ENCODE results near the gene PRKCQ. TPM values are rescaled to one million over a fixed set of nuclear protein-coding genes. Genes with fewer than 3 reads are reported as not detected.

The PRKCQ gene
- total RNA-seq, 2 donors from 2014 or later = 42.9 to 49.2 TPM

DNA sequence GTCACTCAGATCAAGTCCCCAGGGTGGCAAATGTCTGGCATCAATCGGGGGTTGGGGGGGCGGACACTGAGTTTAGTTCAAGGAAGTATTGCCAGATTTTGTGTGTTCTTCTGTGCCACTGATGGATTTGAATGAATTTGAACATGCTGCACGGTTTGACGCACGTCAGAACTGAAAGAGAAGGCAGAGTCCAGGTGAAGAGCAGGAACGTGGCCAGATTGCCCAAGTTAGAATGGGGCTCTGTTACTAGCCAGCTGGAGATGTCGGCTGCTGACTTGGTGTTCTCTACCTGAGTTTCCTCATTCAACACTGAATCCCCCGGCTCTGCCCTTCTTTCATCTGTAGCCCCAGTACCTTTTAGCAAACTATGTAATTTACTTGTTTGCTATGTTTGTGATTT lies 180.2 kb downstream of the PRKCQ start:
- Mint-ChIP-seq H3K4me3 (no peak overlapping the region), H3K27ac (peak overlapping the region; percentile 17), H3K36me3 (ENCODE audit: insufficient read depth in 2 of 2) (peaks cover 0 to 5% of the 10 kb centered on the region in 2 donors), H3K27me3 (ENCODE audit: low read depth) (peaks cover 30% of the 10 kb centered on the region), H3K9me3 (no peaks in the 10 kb centered on the region), H3K4me1 (ENCODE audit: low read depth) (peaks cover 50% of the 10 kb centered on the region)
- DNase-seq (no peak), ATAC-seq (replicated peaks in 1 of 2) (no peak)

DNA sequence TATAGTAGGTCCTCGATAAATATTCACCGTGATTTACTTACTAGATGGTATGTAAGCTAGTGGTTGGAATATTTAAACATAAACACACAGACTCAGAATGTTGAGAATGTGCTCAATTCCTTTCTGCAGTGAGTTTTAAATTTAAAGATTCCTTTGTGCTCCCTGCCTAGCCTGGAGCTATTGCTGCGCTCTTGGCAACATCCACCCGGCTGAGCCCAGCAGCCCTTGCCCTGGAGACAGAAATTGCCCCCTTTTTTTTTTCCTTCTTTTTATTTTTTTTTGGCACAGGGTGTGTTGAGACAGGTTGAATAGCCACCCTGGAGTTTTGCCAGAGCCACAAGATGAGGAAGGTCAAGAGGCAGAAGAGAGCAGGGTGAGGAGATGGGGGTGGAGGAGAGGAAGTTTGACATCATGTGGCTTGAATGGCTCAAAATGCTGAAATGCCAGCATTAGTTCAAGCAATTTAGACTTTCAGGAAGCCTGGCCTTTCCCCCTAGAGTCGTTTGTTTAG lies 180.8 kb downstream of the PRKCQ start:
- Mint-ChIP-seq H3K4me3 (no peak overlapping the region), H3K36me3 (ENCODE audit: insufficient read depth in 2 of 2) (peaks cover 0 to 5% of the 10 kb centered on the region in 2 donors), H3K27ac (no peak overlapping the region), H3K9me3 (no peaks in the 10 kb centered on the region), H3K27me3 (ENCODE audit: low read depth) (peaks cover 25% of the 10 kb centered on the region), H3K4me1 (ENCODE audit: low read depth) (peaks cover 50% of the 10 kb centered on the region)
- ATAC-seq (replicated peaks in 1 of 2) (no peak), DNase-seq (no peak)

DNA sequence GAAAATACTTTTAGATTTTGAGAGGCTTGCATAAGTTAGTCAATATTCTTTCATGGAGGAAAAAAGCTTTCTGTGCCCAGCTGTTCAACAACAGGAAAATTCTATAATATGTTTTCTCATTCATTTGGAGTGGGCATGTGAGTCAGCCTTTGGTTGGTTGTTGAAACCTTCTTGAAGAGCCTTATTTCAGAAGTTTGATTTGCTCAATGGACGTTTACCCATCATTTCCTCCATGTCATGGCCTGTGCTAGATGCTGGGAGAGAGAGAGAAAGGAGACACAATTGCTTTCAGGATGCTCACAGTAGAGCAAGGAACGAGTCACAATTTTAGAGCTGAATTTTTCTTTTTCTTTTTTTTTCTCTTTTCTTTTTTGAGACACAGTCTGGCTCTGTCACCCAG lies 181.7 kb downstream of the PRKCQ start:
- ATAC-seq (replicated peaks in 1 of 2) (peak in 1 of 2 donors; percentile 42), DNase-seq (no peak)
- Mint-ChIP-seq H3K27me3 (ENCODE audit: low read depth) (peaks cover 16% of the 10 kb centered on the region), H3K4me1 (ENCODE audit: low read depth) (peaks cover 50% of the 10 kb centered on the region), H3K27ac (no peak overlapping the region), H3K9me3 (no peaks in the 10 kb centered on the region), H3K4me3 (no peak overlapping the region), H3K36me3 (ENCODE audit: insufficient read depth in 2 of 2) (peaks cover 0 to 5% of the 10 kb centered on the region in 2 donors)

DNA sequence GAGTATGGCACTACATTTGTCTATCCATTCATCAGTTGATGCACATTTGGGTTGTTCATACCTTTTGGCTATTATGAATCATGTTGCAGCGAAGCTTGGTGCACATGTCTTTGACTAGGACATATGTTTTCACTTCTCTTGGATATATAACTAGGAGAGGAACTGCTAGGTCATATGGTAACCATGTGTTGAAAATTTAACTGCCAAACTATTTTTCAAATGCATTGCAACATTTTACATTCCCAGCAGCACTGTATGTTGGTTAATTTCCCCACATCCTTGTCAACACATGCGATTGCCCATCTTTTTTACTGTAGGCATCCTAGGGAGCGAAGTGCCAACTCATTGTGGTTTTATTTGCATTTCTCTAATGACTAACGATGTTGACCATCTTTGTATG lies 183.4 kb downstream of the PRKCQ start:
- Mint-ChIP-seq H3K36me3 (ENCODE audit: insufficient read depth in 2 of 2) (peaks cover 0 to 2% of the 10 kb centered on the region in 2 donors), H3K4me1 (ENCODE audit: low read depth) (peaks cover 35% of the 10 kb centered on the region), H3K4me3 (no peak overlapping the region), H3K27ac (no peak overlapping the region), H3K27me3 (ENCODE audit: low read depth) (peaks cover under 1% of the 10 kb centered on the region), H3K9me3 (no peaks in the 10 kb centered on the region)
- ATAC-seq (replicated peaks in 1 of 2) (peak in 1 of 2 donors; percentile 26), DNase-seq (no peak)

DNA sequence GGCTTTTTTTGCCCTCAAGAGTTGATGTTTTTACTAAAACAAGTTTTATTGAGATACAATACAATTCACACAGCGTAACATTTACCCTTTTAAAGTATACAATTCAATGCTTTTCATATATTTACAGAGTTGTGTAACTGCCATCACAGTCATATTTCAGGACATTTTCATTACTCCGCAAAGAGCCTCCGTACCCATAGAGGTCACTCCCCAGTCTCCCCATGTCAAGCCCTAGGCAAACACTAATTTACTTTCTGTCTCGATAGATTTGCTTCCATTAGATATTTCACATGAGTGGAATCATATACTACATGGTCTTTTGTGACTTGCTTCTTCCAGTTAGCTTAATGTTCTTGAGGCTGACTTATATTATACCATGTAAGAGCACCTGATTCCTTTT lies 183.8 kb downstream of the PRKCQ start:
- ATAC-seq (replicated peaks in 1 of 2) (no peak), DNase-seq (no peak)
- Mint-ChIP-seq H3K27ac (no peak overlapping the region), H3K4me1 (ENCODE audit: low read depth) (peaks cover 30% of the 10 kb centered on the region), H3K27me3 (ENCODE audit: low read depth) (no peaks in the 10 kb centered on the region), H3K4me3 (no peak overlapping the region), H3K9me3 (no peaks in the 10 kb centered on the region), H3K36me3 (ENCODE audit: insufficient read depth in 2 of 2) (peaks cover 0 to 5% of the 10 kb centered on the region in 2 donors)

DNA sequence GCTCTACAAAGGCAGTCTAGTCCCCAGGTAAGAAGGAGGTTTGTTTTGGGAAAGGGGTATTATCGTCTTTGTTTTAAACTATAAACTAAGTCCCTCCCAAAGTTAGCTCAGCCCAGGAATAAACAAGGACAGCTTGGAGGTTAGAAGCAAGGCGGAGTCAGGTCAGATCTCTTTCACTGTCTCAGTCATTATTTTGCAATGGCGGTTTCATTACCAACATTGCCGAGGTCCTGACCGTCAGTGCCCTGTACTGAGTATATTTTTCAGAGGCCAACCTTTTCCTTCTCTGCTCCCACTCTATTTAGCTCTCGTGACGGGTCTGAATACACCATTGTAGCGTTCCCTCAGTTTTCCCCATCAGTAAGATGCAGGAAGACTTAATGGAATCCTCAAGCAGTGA lies 184.5 kb downstream of the PRKCQ start:
- Mint-ChIP-seq H3K4me1 (ENCODE audit: low read depth) (peaks cover 26% of the 10 kb centered on the region), H3K27me3 (ENCODE audit: low read depth) (no peaks in the 10 kb centered on the region), H3K4me3 (no peak overlapping the region), H3K36me3 (ENCODE audit: insufficient read depth in 2 of 2) (peaks cover 5 to 9% of the 10 kb centered on the region in 2 donors), H3K9me3 (peaks cover 3% of the 10 kb centered on the region in 2 donors), H3K27ac (no peak overlapping the region)
- DNase-seq = no peak
- ATAC-seq (replicated peaks in 1 of 2) = no peak

DNA sequence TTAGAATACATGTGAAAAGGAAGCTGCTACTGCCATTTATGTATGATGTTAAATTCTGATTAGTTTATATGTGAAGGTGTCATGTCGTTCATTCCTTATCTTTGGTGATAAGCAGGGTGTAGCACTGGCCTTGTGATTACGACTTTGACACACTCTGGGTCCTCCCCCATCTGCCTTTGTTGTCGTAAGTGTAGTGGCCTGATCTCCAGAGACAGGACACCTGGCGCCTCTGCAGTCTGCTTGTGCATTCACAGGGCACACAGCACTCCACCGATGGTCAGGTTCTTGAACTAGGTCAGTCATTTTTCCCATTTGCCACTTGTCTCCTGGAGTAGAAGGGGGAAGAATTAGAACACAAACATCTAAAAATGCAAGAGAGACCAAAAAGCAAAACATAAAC lies 186.0 kb downstream of the PRKCQ start:
- H3K9me3 Mint-ChIP-seq = peaks cover 7 to 16% of the 10 kb centered on the region in 2 donors
- DNase-seq = no peak
- no peaks in the 10 kb centered on the region for H3K27me3 Mint-ChIP-seq (ENCODE audit: low read depth)
- no peak overlapping the region for H3K27ac Mint-ChIP-seq
- ATAC-seq (replicated peaks in 1 of 2) = no peak
- H3K4me1 Mint-ChIP-seq (ENCODE audit: low read depth) = peaks cover 17% of the 10 kb centered on the region
- peaks cover 15 to 24% of the 10 kb centered on the region in 2 donors for H3K36me3 Mint-ChIP-seq (ENCODE audit: insufficient read depth in 2 of 2)
- H3K4me3 Mint-ChIP-seq = no peak overlapping the region

DNA sequence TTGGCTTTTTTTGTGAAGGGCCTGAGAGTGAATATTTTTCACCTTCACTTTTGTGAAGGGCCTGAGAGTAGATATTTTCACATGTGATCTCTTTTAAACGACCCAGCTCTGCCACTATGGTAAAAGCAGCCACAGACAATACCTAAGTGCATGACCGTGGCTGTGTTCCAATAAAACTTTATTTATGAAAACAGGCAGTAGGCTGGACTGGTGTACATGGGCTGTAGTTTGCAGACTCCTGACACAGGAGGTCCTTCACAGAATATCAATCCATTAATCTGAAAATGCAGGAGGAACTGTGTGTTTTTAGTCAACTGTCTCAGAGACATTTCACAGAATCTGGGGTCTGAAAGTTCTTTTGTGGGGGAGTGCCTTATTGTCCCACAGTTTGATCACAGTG lies 186.9 kb downstream of the PRKCQ start:
- Mint-ChIP-seq H3K27me3 (ENCODE audit: low read depth) (no peaks in the 10 kb centered on the region), H3K27ac (no peak overlapping the region), H3K4me1 (ENCODE audit: low read depth) (peaks cover 17% of the 10 kb centered on the region), H3K9me3 (peaks cover 7 to 16% of the 10 kb centered on the region in 2 donors), H3K36me3 (ENCODE audit: insufficient read depth in 2 of 2) (peaks cover 15 to 33% of the 10 kb centered on the region in 2 donors), H3K4me3 (no peak overlapping the region)
- no peak for ATAC-seq (replicated peaks in 1 of 2)
- DNase-seq = no peak

DNA sequence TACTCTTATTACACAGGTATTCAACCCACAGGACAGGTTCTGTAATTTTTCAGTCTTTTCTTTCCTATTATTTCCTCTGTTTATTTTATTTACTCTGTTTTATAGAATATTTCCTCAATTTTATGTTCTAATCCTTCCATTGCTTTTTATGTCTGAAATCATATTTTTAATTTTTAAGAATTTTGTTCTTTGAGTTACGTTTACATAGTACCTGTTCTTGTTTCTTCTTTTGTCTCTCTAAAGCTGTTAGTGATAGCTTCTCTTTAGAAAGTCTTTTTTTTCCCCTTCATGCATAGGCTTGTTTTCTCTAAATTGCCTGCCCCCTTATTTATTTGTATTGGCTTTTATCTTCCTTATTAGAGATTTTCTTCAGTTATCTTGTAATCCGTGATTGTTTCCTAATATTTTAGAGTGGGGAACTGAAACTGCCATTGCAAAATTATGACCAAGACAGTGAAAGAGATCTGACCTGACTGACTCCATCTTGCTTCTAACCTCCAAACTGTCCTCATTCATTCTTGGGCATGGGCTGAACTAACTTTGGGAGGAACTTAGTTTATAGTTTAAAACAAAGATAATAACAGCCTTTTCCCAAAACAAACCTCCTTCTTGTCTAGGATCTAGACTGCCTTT lies 189.7 kb downstream of the PRKCQ start:
- Mint-ChIP-seq H3K36me3 (ENCODE audit: insufficient read depth in 2 of 2) (peaks cover 21 to 41% of the 10 kb centered on the region in 2 donors), H3K27ac (no peak overlapping the region), H3K4me1 (ENCODE audit: low read depth) (peaks cover 26% of the 10 kb centered on the region), H3K9me3 (peaks cover 10 to 20% of the 10 kb centered on the region in 2 donors), H3K4me3 (no peak overlapping the region), H3K27me3 (ENCODE audit: low read depth) (no peaks in the 10 kb centered on the region)
- no peak for ATAC-seq (replicated peaks in 1 of 2)
- no peak for DNase-seq

DNA sequence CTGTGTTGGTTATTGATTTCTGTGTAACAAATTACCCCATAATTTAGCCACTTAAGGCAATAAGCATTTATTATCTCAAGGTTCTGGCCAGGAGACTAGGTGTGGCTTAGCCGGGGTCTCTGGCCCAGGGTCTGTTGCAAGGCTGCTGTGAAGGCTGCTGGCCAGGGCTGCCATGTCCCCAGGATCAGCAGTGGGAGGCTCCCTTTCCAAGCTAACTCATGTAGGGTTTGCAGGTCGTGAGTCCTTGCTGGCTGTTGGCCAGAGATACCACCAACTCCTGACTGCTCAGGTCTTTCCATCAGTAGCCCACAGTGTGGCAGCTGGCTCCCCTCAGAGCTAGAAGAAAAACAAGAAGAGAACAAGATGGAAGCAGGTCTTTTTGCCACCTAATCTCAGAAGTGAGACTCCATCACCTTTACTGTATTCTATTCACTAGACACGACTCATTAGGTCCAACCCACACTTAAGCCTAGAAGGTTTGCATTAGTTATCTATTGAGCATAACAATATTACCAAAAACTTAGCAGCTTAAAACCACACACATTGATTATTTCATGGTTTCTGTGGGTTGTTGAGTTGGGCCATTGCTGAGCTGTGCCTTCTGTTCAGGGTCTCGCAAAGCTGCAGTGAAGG lies 191.7 kb downstream of the PRKCQ start:
- ATAC-seq (replicated peaks in 1 of 2) (peak; percentile 71 to 75), DNase-seq (no peak)
- Mint-ChIP-seq H3K36me3 (ENCODE audit: insufficient read depth in 2 of 2) (peaks cover 21 to 41% of the 10 kb centered on the region in 2 donors), H3K27me3 (ENCODE audit: low read depth) (no peaks in the 10 kb centered on the region), H3K4me1 (ENCODE audit: low read depth) (peaks cover 28% of the 10 kb centered on the region), H3K4me3 (no peak overlapping the region), H3K9me3 (peaks cover 10 to 20% of the 10 kb centered on the region in 2 donors), H3K27ac (no peak overlapping the region)

DNA sequence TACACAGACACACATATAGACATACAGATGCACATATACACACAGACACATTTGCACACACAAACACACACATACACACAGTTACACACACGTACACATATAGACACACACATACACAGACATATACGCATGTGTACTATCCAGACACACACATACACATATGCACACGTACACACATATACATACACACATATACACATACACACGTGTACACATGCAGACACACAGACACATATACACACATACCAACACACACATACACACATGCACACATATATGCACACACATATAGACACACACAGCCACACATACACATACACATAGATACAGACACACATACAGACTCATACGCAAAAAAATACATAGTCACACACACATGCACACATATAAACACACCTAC lies 193.1 kb downstream of the PRKCQ start:
- Mint-ChIP-seq H3K9me3 (peaks cover 10 to 20% of the 10 kb centered on the region in 2 donors), H3K27me3 (ENCODE audit: low read depth) (no peaks in the 10 kb centered on the region), H3K4me3 (no peak overlapping the region), H3K36me3 (ENCODE audit: insufficient read depth in 2 of 2) (peaks cover 23 to 48% of the 10 kb centered on the region in 2 donors), H3K4me1 (ENCODE audit: low read depth) (peaks cover 42% of the 10 kb centered on the region), H3K27ac (no peak overlapping the region)
- no peak for ATAC-seq (replicated peaks in 1 of 2)
- no peak for DNase-seq

DNA sequence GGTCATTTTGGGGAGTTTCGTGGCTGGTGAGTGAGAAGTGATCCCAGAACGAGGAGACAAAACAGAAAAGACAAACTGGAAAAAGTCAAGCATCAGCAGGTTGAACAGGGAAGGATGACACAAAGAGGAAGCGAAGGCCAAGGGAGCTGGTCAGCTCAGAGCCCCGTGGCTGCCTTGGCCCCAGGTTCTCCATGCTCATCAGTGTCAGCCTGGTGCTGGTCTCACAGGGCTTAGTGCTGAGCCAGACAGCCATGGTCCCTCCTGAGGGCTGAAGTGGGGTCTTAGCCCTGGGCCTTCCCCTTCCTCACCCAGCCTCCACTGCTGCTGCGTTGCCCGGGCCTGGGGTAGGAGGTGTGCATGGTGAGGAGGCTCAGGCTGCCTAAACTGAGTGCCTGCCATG lies 193.7 kb downstream of the PRKCQ start:
- no peak overlapping the region for H3K27ac Mint-ChIP-seq
- H3K36me3 Mint-ChIP-seq (ENCODE audit: insufficient read depth in 2 of 2) = peaks cover 24 to 49% of the 10 kb centered on the region in 2 donors
- H3K4me1 Mint-ChIP-seq (ENCODE audit: low read depth) = peaks cover 48% of the 10 kb centered on the region
- no peak for ATAC-seq (replicated peaks in 1 of 2)
- no peak for DNase-seq
- no peaks in the 10 kb centered on the region for H3K27me3 Mint-ChIP-seq (ENCODE audit: low read depth)
- H3K9me3 Mint-ChIP-seq = peaks cover 10 to 21% of the 10 kb centered on the region in 2 donors
- no peak overlapping the region for H3K4me3 Mint-ChIP-seq

DNA sequence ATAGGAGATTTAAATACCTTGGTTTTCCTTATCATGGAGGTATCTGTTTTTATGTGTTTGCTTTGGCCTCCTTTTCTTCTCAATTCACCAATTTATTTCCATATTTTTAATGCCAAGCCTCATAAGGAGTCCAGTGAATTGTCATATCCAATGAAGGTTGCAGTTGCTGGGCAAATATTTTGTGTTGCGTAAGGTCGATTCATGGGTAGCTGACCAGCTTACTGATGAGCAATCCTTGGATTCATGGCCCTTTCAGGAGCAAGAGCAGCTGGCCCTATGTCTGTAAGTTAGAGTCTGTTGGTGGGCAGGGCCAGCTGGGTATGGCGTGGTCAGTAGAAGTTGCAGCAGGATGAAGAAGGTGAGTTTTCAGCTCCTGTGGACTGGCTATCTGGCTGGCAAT lies 194.4 kb downstream of the PRKCQ start:
- H3K27ac Mint-ChIP-seq = no peak overlapping the region
- H3K9me3 Mint-ChIP-seq = peaks cover 13 to 25% of the 10 kb centered on the region in 2 donors
- peaks cover 52% of the 10 kb centered on the region for H3K4me1 Mint-ChIP-seq (ENCODE audit: low read depth)
- no peak overlapping the region for H3K4me3 Mint-ChIP-seq
- H3K36me3 Mint-ChIP-seq (ENCODE audit: insufficient read depth in 2 of 2) = peaks cover 26 to 51% of the 10 kb centered on the region in 2 donors
- DNase-seq (no peak), ATAC-seq (replicated peaks in 1 of 2) (no peak)
- no peaks in the 10 kb centered on the region for H3K27me3 Mint-ChIP-seq (ENCODE audit: low read depth)

Data from activated T-cell treated with anti-CD3 and anti-CD28 coated beads, Interleukin-2, amount 50 U/mL, for 72 hours (primary cell).